ENCODE measurements around the gene SRCAP.

The SRCAP gene

GRCh38 chr16:30731411-30731810, 32.4 kb downstream of the SRCAP start:
- DNase-seq (ENCODE audit: low read depth, low spot score) = no peak

- DNase-seq (ENCODE audit: low read depth, low spot score) = no peak
Measured at GRCh38 chr16:30736995-30737793, 38.2 kb downstream of the SRCAP start.

- no peak for DNase-seq (ENCODE audit: low read depth, low spot score)
Measured at GRCh38 chr16:30737794-30738648, 39.0 kb downstream of the SRCAP start.

GRCh38 chr16:30738984-30739951, 40.3 kb downstream of the SRCAP start:
- no peak for DNase-seq (ENCODE audit: low read depth, low spot score)

GRCh38 chr16:30740364-30741251, 41.6 kb downstream of the SRCAP start:
- no peak for DNase-seq (ENCODE audit: low read depth, low spot score)

- no peak for DNase-seq (ENCODE audit: low read depth, low spot score)
Measured at GRCh38 chr16:30741461-30741914, 42.5 kb downstream of the SRCAP start.

GRCh38 chr16:30743716-30744115, 44.7 kb downstream of the SRCAP start:
- DNase-seq (ENCODE audit: low read depth, low spot score) = no peak

GRCh38 chr16:30744183-30744582, 45.2 kb downstream of the SRCAP start:
- DNase-seq (ENCODE audit: low read depth, low spot score) = no peak

GRCh38 chr16:30745082-30745481, 46.1 kb downstream of the SRCAP start:
- DNase-seq (ENCODE audit: low read depth, low spot score) = no peak

GRCh38 chr16:30746638-30747175, 47.7 kb downstream of the SRCAP start:
- DNase-seq (ENCODE audit: low read depth, low spot score) = no peak

GRCh38 chr16:30747331-30747730, 48.4 kb downstream of the SRCAP start:
- DNase-seq (ENCODE audit: low read depth, low spot score) = no peak

GRCh38 chr16:30747799-30748633, 49.0 kb downstream of the SRCAP start, which contains the start of gene PHKG2:
PHKG2 (plus strand) TSS chr16:30748425; CDS start chr16:30748821, 396 bp downstream.
- peak; percentile 92 for DNase-seq (ENCODE audit: low read depth, low spot score)

- no peak for DNase-seq (ENCODE audit: low read depth, low spot score)
Measured at GRCh38 chr16:30748634-30749445, 49.9 kb downstream of the SRCAP start.

- no peak for DNase-seq (ENCODE audit: low read depth, low spot score)
Measured at GRCh38 chr16:30750201-30750600, 51.2 kb downstream of the SRCAP start.

GRCh38 chr16:30750876-30751465, 52.0 kb downstream of the SRCAP start:
- no peak for DNase-seq (ENCODE audit: low read depth, low spot score)

- DNase-seq (ENCODE audit: low read depth, low spot score) = no peak
Measured at GRCh38 chr16:30753596-30753995, 54.6 kb downstream of the SRCAP start.

GRCh38 chr16:30755955-30756780, 57.2 kb downstream of the SRCAP start:
- no peak for DNase-seq (ENCODE audit: low read depth, low spot score)
